ENCODE results near the gene ORC1. TPM values are rescaled to one million over a fixed set of nuclear protein-coding genes. Genes with fewer than 3 reads are reported as not detected.

ORC1 gene
- total and polyA plus RNA-seq, 2 experiments from 2014 or later = 1.4 to 1.9 TPM

- Histone ChIP-seq H3K9me3 (ENCODE audit: low read depth) (no peaks in the 10 kb centered on the region), H3K4me2 (ENCODE audit: unreplicated experiment) (no peak overlapping the region), H3F3A (ENCODE audit: insufficient read depth) (peaks cover 10% of the 10 kb centered on the region), H4K20me1 (ENCODE audit: insufficient read depth) (no peaks in the 10 kb centered on the region), H3K4me3 (no peak overlapping the region), H3K27ac (no peak overlapping the region), H3K27me3 (replicated peaks; ENCODE audit: insufficient read depth) (no peaks in the 10 kb centered on the region), H2AFZ (no peak overlapping the region), H3K79me2 (ENCODE audit: insufficient read depth) (no peaks in the 10 kb centered on the region), H3K36me3 (ENCODE audit: low read depth) (peaks cover 43% of the 10 kb centered on the region), H3K4me1 (ENCODE audit: insufficient read depth) (no peaks in the 10 kb centered on the region), H3K9ac (no peak overlapping the region), H3K9me2 (ENCODE audit: insufficient read depth) (no peaks in the 10 kb centered on the region)
- WGBS, 2 experiments (ENCODE audit: low coverage in 1 of 2, low lambda C conversion rate in 2 of 2, missing lambda C conversion rate in 2 of 2) = 96 to 99% methylated on average over 8 of the region's 8 CpGs
- no peak for DNase-seq
- TF ChIP-seq EZH2phosphoT487 (IDR thresholded peaks at IDR 0.05; ENCODE audit: insufficient read depth, low read depth) (no peak), EZH2 (IDR thresholded peaks at IDR 0.05; ENCODE audit: insufficient read depth, poor library complexity, severe bottlenecking) (no peak)
- in situ Hi-C loops (cut with MboI) = no loop called here
These were observed 48.8 kb downstream of the ORC1 start for GRCh38 chr1:52355436-52355835.

- Histone ChIP-seq H3K79me2 (ENCODE audit: insufficient read depth) (no peaks in the 10 kb centered on the region), H3K36me3 (ENCODE audit: low read depth) (peaks cover 37% of the 10 kb centered on the region), H4K20me1 (ENCODE audit: insufficient read depth) (no peaks in the 10 kb centered on the region), H3K4me1 (ENCODE audit: insufficient read depth) (no peaks in the 10 kb centered on the region), H3K27ac (no peak overlapping the region), H3K4me2 (ENCODE audit: unreplicated experiment) (no peak overlapping the region), H2AFZ (no peak overlapping the region), H3K9ac (no peak overlapping the region), H3F3A (ENCODE audit: insufficient read depth) (peaks cover 19% of the 10 kb centered on the region), H3K9me3 (ENCODE audit: low read depth) (no peaks in the 10 kb centered on the region), H3K27me3 (replicated peaks; ENCODE audit: insufficient read depth) (no peaks in the 10 kb centered on the region), H3K9me2 (ENCODE audit: insufficient read depth) (no peaks in the 10 kb centered on the region), H3K4me3 (no peak overlapping the region)
- DNase-seq = no peak
- 83 to 86% methylated on average over 7 of the region's 7 CpGs for WGBS, 2 experiments (ENCODE audit: low coverage in 1 of 2, low lambda C conversion rate in 2 of 2, missing lambda C conversion rate in 2 of 2)
- in situ Hi-C loops (cut with MboI) = no loop called here
- TF ChIP-seq EZH2phosphoT487 (IDR thresholded peaks at IDR 0.05; ENCODE audit: insufficient read depth, low read depth) = no peak
- TF ChIP-seq EZH2 (IDR thresholded peaks at IDR 0.05; ENCODE audit: insufficient read depth, poor library complexity, severe bottlenecking) = no peak
These were observed 51.5 kb downstream of the ORC1 start for GRCh38 chr1:52352690-52353089.

GRCh38 chr1:52348704-52349300 lies 55.4 kb downstream of the ORC1 start:
- TF ChIP-seq EZH2 (IDR thresholded peaks at IDR 0.05; ENCODE audit: insufficient read depth, poor library complexity, severe bottlenecking) (no peak), EZH2phosphoT487 (IDR thresholded peaks at IDR 0.05; ENCODE audit: insufficient read depth, low read depth) (no peak)
- Histone ChIP-seq H3K27ac (no peak overlapping the region), H3K36me3 (ENCODE audit: low read depth) (peaks cover 18% of the 10 kb centered on the region; the same call in 1 of the 2 replicates), H3K4me3 (no peak overlapping the region), H3K27me3 (replicated peaks; ENCODE audit: insufficient read depth) (no peaks in the 10 kb centered on the region), H3K9me3 (ENCODE audit: low read depth) (no peaks in the 10 kb centered on the region), H4K20me1 (ENCODE audit: insufficient read depth) (no peaks in the 10 kb centered on the region), H3K4me1 (ENCODE audit: insufficient read depth) (no peaks in the 10 kb centered on the region), H3K9me2 (ENCODE audit: insufficient read depth) (no peaks in the 10 kb centered on the region), H3K4me2 (ENCODE audit: unreplicated experiment) (no peak overlapping the region), H2AFZ (no peak overlapping the region), H3K79me2 (ENCODE audit: insufficient read depth) (no peaks in the 10 kb centered on the region), H3F3A (ENCODE audit: insufficient read depth) (peaks cover 19% of the 10 kb centered on the region), H3K9ac (no peak overlapping the region)
- 54 to 64% methylated on average over 8 of the region's 8 CpGs for WGBS, 2 experiments (ENCODE audit: low coverage in 1 of 2, low lambda C conversion rate in 2 of 2, missing lambda C conversion rate in 2 of 2)
- in situ Hi-C loops (cut with MboI) = no loop called here
- peak; percentile 48 for DNase-seq

- H4K20me1 ChIP-seq (ENCODE audit: insufficient read depth) = no peaks in the 10 kb centered on the region
- TF ChIP-seq EZH2phosphoT487 (IDR thresholded peaks at IDR 0.05; ENCODE audit: insufficient read depth, low read depth) (no peak), EZH2 (IDR thresholded peaks at IDR 0.05; ENCODE audit: insufficient read depth, poor library complexity, severe bottlenecking) (no peak)
- H3K79me2 ChIP-seq (ENCODE audit: insufficient read depth) = no peaks in the 10 kb centered on the region
- H3K4me3 ChIP-seq = no peak overlapping the region
- no peaks in the 10 kb centered on the region for H3K9me3 ChIP-seq (ENCODE audit: low read depth)
- peaks cover 4% of the 10 kb centered on the region; the same call in 1 of the 2 replicates for H3K36me3 ChIP-seq (ENCODE audit: low read depth)
- no peaks in the 10 kb centered on the region for H3K27me3 ChIP-seq (replicated peaks; ENCODE audit: insufficient read depth)
- no peak for DNase-seq
- H3K27ac ChIP-seq = no peak overlapping the region
- H2AFZ ChIP-seq = no peak overlapping the region
- WGBS, 2 experiments (ENCODE audit: low coverage in 1 of 2, low lambda C conversion rate in 2 of 2, missing lambda C conversion rate in 2 of 2) = 74 to 77% methylated on average over 4 of the region's 4 CpGs
- H3K9me2 ChIP-seq (ENCODE audit: insufficient read depth) = no peaks in the 10 kb centered on the region
- H3K4me2 ChIP-seq (ENCODE audit: unreplicated experiment) = no peak overlapping the region
- H3K4me1 ChIP-seq (ENCODE audit: insufficient read depth) = no peaks in the 10 kb centered on the region
- H3F3A ChIP-seq (ENCODE audit: insufficient read depth) = peaks cover 13% of the 10 kb centered on the region
- in situ Hi-C loops (cut with MboI) = no loop called here
- H3K9ac ChIP-seq = no peak overlapping the region
These were observed 57.6 kb downstream of the ORC1 start for GRCh38 chr1:52346653-52347052.
